ENCODE measurements around the gene CCSER1. TPM values are rescaled to one million over a fixed set of nuclear protein-coding genes. Genes with fewer than 3 reads are reported as not detected.

Gene CCSER1
- polyA plus RNA-seq, 1 donor from 2014 or later = 20.8 TPM

GRCh38 chr4:90486346-90486745 is 359.2 kb downstream of the CCSER1 start:
- H3K4me3 ChIP-seq (ENCODE audit: low read length) = no peak overlapping the region

GRCh38 chr4:90495211-90495610 is 368.0 kb downstream of the CCSER1 start:
- Histone ChIP-seq H3K27me3 (ENCODE audit: insufficient read depth, low read depth, low read length) (no peaks in the 10 kb centered on the region), H3K79me2 (replicated peaks; ENCODE audit: insufficient read depth, low read length) (no peaks in the 10 kb centered on the region), H3F3A (ENCODE audit: insufficient read depth, low read length, poor library complexity, severe bottlenecking) (no peaks in the 10 kb centered on the region), H3K4me3 (ENCODE audit: low read length) (no peak overlapping the region), H3K9me3 (ENCODE audit: low read length) (no peaks in the 10 kb centered on the region), H3K36me3 (ENCODE audit: insufficient read depth, low read length) (no peaks in the 10 kb centered on the region), H3K9ac (ENCODE audit: low read length) (no peak overlapping the region), H3K9me2 (ENCODE audit: insufficient read depth, low read length) (no peaks in the 10 kb centered on the region), H3K27ac (ENCODE audit: low read length) (no peak overlapping the region), H3K4me2 (ENCODE audit: low read length) (no peak overlapping the region), H2AFZ (ENCODE audit: low read depth, low read length) (no peak overlapping the region), H4K20me1 (ENCODE audit: insufficient read depth) (no peaks in the 10 kb centered on the region)
- no peak for TF ChIP-seq POLR2AphosphoS5 (IDR thresholded peaks at IDR 0.05)
- TF ChIP-seq EZH2 (IDR thresholded peaks at IDR 0.05; ENCODE audit: borderline replicate concordance, insufficient read depth, low read length, poor library complexity, severe bottlenecking) = no peak
- no peak for TF ChIP-seq TAF1 (IDR thresholded peaks at IDR 0.05; ENCODE audit: low read depth)
- no peak for TF ChIP-seq CTCF (IDR thresholded peaks at IDR 0.05; ENCODE audit: poor library complexity, severe bottlenecking)
- TF ChIP-seq SMC3 (conservative IDR thresholded peaks at IDR 0.05; ENCODE audit: poor library complexity) = no peak
- TF ChIP-seq REST (IDR thresholded peaks at IDR 0.05; ENCODE audit: borderline replicate concordance) = no peak
- TF ChIP-seq EP300 (conservative IDR thresholded peaks at IDR 0.05; ENCODE audit: poor library complexity, severe bottlenecking) = no peak

More at GRCh38 chr4:90486346-90486745, 359.2 kb downstream of the CCSER1 start:
- H3K9ac ChIP-seq (ENCODE audit: low read length) = no peak overlapping the region
- no peaks in the 10 kb centered on the region for H3K9me3 ChIP-seq (ENCODE audit: low read length)
- H3K79me2 ChIP-seq (replicated peaks; ENCODE audit: insufficient read depth, low read length) = no peaks in the 10 kb centered on the region
- H3F3A ChIP-seq (ENCODE audit: insufficient read depth, low read length, poor library complexity, severe bottlenecking) = no peaks in the 10 kb centered on the region
- H3K36me3 ChIP-seq (ENCODE audit: insufficient read depth, low read length) = no peaks in the 10 kb centered on the region
- no peaks in the 10 kb centered on the region for H3K9me2 ChIP-seq (ENCODE audit: insufficient read depth, low read length)
- no peaks in the 10 kb centered on the region for H3K27me3 ChIP-seq (ENCODE audit: insufficient read depth, low read depth, low read length)
- no peaks in the 10 kb centered on the region for H4K20me1 ChIP-seq (ENCODE audit: insufficient read depth)
- H3K27ac ChIP-seq (ENCODE audit: low read length) = no peak overlapping the region
- H3K4me2 ChIP-seq (ENCODE audit: low read length) = no peak overlapping the region
- H2AFZ ChIP-seq (ENCODE audit: low read depth, low read length) = no peak overlapping the region
- TF ChIP-seq EZH2 (IDR thresholded peaks at IDR 0.05; ENCODE audit: borderline replicate concordance, insufficient read depth, low read length, poor library complexity, severe bottlenecking) (no peak), RAD21 (conservative IDR thresholded peaks at IDR 0.05) (no peak), SMC3 (conservative IDR thresholded peaks at IDR 0.05; ENCODE audit: poor library complexity) (no peak), EP300 (conservative IDR thresholded peaks at IDR 0.05; ENCODE audit: poor library complexity, severe bottlenecking) (no peak), REST (IDR thresholded peaks at IDR 0.05; ENCODE audit: borderline replicate concordance) (no peak), POLR2AphosphoS5 (IDR thresholded peaks at IDR 0.05) (no peak), CTCF (IDR thresholded peaks at IDR 0.05; ENCODE audit: poor library complexity, severe bottlenecking) (no peak), MXI1 (conservative IDR thresholded peaks at IDR 0.05; ENCODE audit: poor library complexity, severe bottlenecking) (no peak), TAF1 (IDR thresholded peaks at IDR 0.05; ENCODE audit: low read depth) (no peak)

Data from neural cell (in vitro differentiated cells).